Mesenchymal stem cell (in vitro differentiated cells and primary cell): ENCODE measurements around the gene GC.

Experiments used
- DNase-seq: peaks from one replicate; pipeline ENCODE4 v3.0.0-alpha.2; 2013
- H2AFZ ChIP-seq: one replicate; pipeline ENCODE4 v1.6.1; 2013; ENCODE audit warnings: low read depth, mild to moderate bottlenecking, control low read depth, inconsistent platforms, low read length, moderate library complexity
- H2AK5ac ChIP-seq: 2 replicates; pipeline ENCODE4 v1.6.1; 2013; ENCODE audit warnings: low read length, moderate library complexity, mild to moderate bottlenecking, inconsistent platforms; ENCODE audit not compliant: severe bottlenecking
- H2BK120ac ChIP-seq: one replicate; pipeline ENCODE4 v1.6.1; 2013; ENCODE audit warnings: low read depth, mild to moderate bottlenecking, inconsistent platforms, low read length, moderate library complexity
- H2BK12ac ChIP-seq, 2 experiments: one replicate each; pipeline ENCODE4 v1.6.1; 2013; ENCODE audit warnings: inconsistent platforms in 2 of 2, low read length in 2 of 2, mild to moderate bottlenecking in 2 of 2, moderate library complexity in 2 of 2, control low read depth in 1 of 2
- H2BK15ac ChIP-seq: one replicate; pipeline ENCODE4 v1.6.1; 2013; ENCODE audit warnings: mild to moderate bottlenecking, low read depth, inconsistent platforms; ENCODE audit not compliant: poor library complexity, severe bottlenecking
- H2BK5ac ChIP-seq: 2 replicates; pipeline ENCODE4 v1.6.1; 2013; ENCODE audit warnings: low read depth, mild to moderate bottlenecking, low read length, control low read depth, inconsistent platforms; ENCODE audit not compliant: poor library complexity, severe bottlenecking
- H3K14ac ChIP-seq, 2 experiments: one replicate each; pipeline ENCODE4 v1.6.1; 2013; ENCODE audit warnings: inconsistent platforms in 2 of 2, low read length in 2 of 2, control low read depth in 1 of 2, mild to moderate bottlenecking in 1 of 2, moderate library complexity in 1 of 2
- H3K18ac ChIP-seq, 2 experiments: one replicate each; pipeline ENCODE4 v1.6.1; 2013; ENCODE audit warnings: inconsistent platforms in 2 of 2, low read length in 2 of 2, control low read depth in 1 of 2, low read depth in 1 of 2, mild to moderate bottlenecking in 1 of 2
- H3K23ac ChIP-seq, 2 experiments: one replicate each; pipeline ENCODE4 v1.6.1; 2013; ENCODE audit warnings: inconsistent platforms in 2 of 2, low read length in 2 of 2, mild to moderate bottlenecking in 2 of 2, moderate library complexity in 2 of 2, control low read depth in 1 of 2
- H3K27ac ChIP-seq: 2 replicates; pipeline ENCODE4 v1.5.1; 2013; ENCODE audit warnings: mild to moderate bottlenecking, moderate library complexity, low read length, control low read depth, inconsistent platforms; ENCODE audit not compliant: poor library complexity, severe bottlenecking
- H3K27me3 ChIP-seq, 2 experiments: 2 replicates each; pipeline versions ENCODE4 v1.6.1 to v1.7.0; 2013; ENCODE audit warnings: low read length in 2 of 2, mild to moderate bottlenecking in 2 of 2, moderate library complexity in 2 of 2, control low read depth in 1 of 2, inconsistent platforms in 1 of 2; ENCODE audit not compliant: control insufficient read depth in 1 of 2, insufficient read depth in 1 of 2
- H3K36me3 ChIP-seq, 2 experiments: 2 replicates each; pipeline versions ENCODE4 v1.6.1 to v1.7.0; 2013; ENCODE audit warnings: low read length in 2 of 2, control low read depth in 1 of 2, inconsistent platforms in 1 of 2, low read depth in 1 of 2, mild to moderate bottlenecking in 1 of 2; ENCODE audit not compliant: insufficient read depth in 2 of 2, control insufficient read depth in 1 of 2
- H3K4ac ChIP-seq, 2 experiments: one replicate each; pipeline ENCODE4 v1.6.1; 2013; ENCODE audit warnings: inconsistent platforms in 2 of 2, low read length in 2 of 2, mild to moderate bottlenecking in 2 of 2, moderate library complexity in 2 of 2, control low read depth in 1 of 2, low read depth in 1 of 2
- H3K4me1 ChIP-seq: 2 replicates; pipeline ENCODE4 v1.6.1; 2013; ENCODE audit warnings: low read depth, low read length, control low read depth; ENCODE audit not compliant: control insufficient read depth, insufficient read depth
- H3K4me2 ChIP-seq: 2 replicates; pipeline ENCODE4 v1.6.1; 2013; ENCODE audit warnings: low read length, mild to moderate bottlenecking, inconsistent platforms; ENCODE audit not compliant: poor library complexity, severe bottlenecking
- H3K4me3 ChIP-seq, 2 experiments: 2 replicates each; pipeline versions ENCODE4 v1.5.1 to v1.7.0; 2013; ENCODE audit warnings: low read length in 2 of 2, mild to moderate bottlenecking in 2 of 2, control low read depth in 1 of 2, low read depth in 1 of 2; ENCODE audit not compliant: insufficient read depth in 1 of 2
- H3K79me1 ChIP-seq: replicated peaks from 2 replicates; pipeline ENCODE4 v1.6.1; 2013; ENCODE audit warnings: mild to moderate bottlenecking, control low read depth, low read length, inconsistent platforms; ENCODE audit not compliant: poor library complexity, severe bottlenecking
- H3K9ac ChIP-seq: 2 replicates; pipeline ENCODE4 v1.7.0; 2013; ENCODE audit warnings: mild to moderate bottlenecking, low read length, moderate library complexity
- H3K9me3 ChIP-seq: 2 replicates; pipeline ENCODE4 v1.7.0; 2013; ENCODE audit warnings: mild to moderate bottlenecking, low read length; ENCODE audit not compliant: control insufficient read depth
- H4K8ac ChIP-seq: one replicate; pipeline ENCODE4 v1.6.1; 2013; ENCODE audit warnings: inconsistent platforms, mild to moderate bottlenecking, low read length, moderate library complexity
- H4K91ac ChIP-seq: one replicate; pipeline ENCODE4 v1.6.1; 2013; ENCODE audit warnings: mild to moderate bottlenecking, low read length, inconsistent platforms
- WGBS: methylation state at CpG from one replicate; pipeline ENCODE4 v1.1.7; 2013; ENCODE audit warnings: mixed read lengths; 5-methylcytosine and 5-hydroxymethylcytosine counted together

GC gene

GRCh38 chr4:71711985-71712348, 71.9 kb downstream of the GC start:
- Histone ChIP-seq H3K14ac (no peak overlapping the region), H3K4me3 (no peak overlapping the region), H2BK120ac (no peak overlapping the region), H3K9me3 (no peaks in the 10 kb centered on the region), H3K27me3 (no peaks in the 10 kb centered on the region), H3K4me2 (no peak overlapping the region), H3K4ac (no peak overlapping the region), H3K79me1 (no peaks in the 10 kb centered on the region), H3K23ac (no peak overlapping the region), H3K9ac (no peak overlapping the region), H3K18ac (no peak overlapping the region), H3K36me3 (no peaks in the 10 kb centered on the region), H4K91ac (no peak overlapping the region), H2BK15ac (no peak overlapping the region), H4K8ac (no peak overlapping the region), H2AFZ (no peak overlapping the region), H3K27ac (no peak overlapping the region), H3K4me1 (no peaks in the 10 kb centered on the region), H2AK5ac (no peak overlapping the region), H2BK12ac (no peak overlapping the region), H2BK5ac (no peak overlapping the region)
- peak; percentile 31 for DNase-seq
- 60% methylated on average over 3 of the region's 3 CpGs for WGBS

GRCh38 chr4:71711044-71711984, 72.6 kb downstream of the GC start:
- Histone ChIP-seq H3K4me3 (no peak overlapping the region), H2AK5ac (no peak overlapping the region), H3K23ac (no peak overlapping the region), H2BK15ac (no peak overlapping the region), H3K4me1 (no peaks in the 10 kb centered on the region), H3K36me3 (no peaks in the 10 kb centered on the region), H3K18ac (no peak overlapping the region), H2BK12ac (no peak overlapping the region), H3K4me2 (no peak overlapping the region), H3K14ac (no peak overlapping the region), H3K27ac (no peak overlapping the region), H3K27me3 (no peaks in the 10 kb centered on the region), H3K9ac (no peak overlapping the region), H3K4ac (no peak overlapping the region), H2AFZ (no peak overlapping the region), H3K9me3 (no peaks in the 10 kb centered on the region), H4K91ac (no peak overlapping the region), H2BK5ac (no peak overlapping the region), H3K79me1 (no peaks in the 10 kb centered on the region), H2BK120ac (no peak overlapping the region), H4K8ac (no peak overlapping the region)
- no peak for DNase-seq
- WGBS, result 78% methylated on average over 2 of the region's 2 CpGs

- DNase-seq, result no peak
Observed at GRCh38 chr4:71709961-71710360, 73.9 kb downstream of the GC start.

GRCh38 chr4:71698141-71698540, 85.7 kb downstream of the GC start:
- no peak overlapping the region for H3K18ac ChIP-seq
- DNase-seq, result no peak
- H3K23ac ChIP-seq, result no peak overlapping the region
- no peak overlapping the region for H4K8ac ChIP-seq
- H2BK12ac ChIP-seq, result no peak overlapping the region
- H3K79me1 ChIP-seq, result no peaks in the 10 kb centered on the region
- H3K27me3 ChIP-seq, result no peaks in the 10 kb centered on the region
- no peak overlapping the region for H2AK5ac ChIP-seq
- no peak overlapping the region for H3K9ac ChIP-seq
- H4K91ac ChIP-seq, result no peak overlapping the region
- H2BK120ac ChIP-seq, result no peak overlapping the region
- H3K4me2 ChIP-seq, result no peak overlapping the region
- H3K4me1 ChIP-seq, result no peaks in the 10 kb centered on the region
- H2AFZ ChIP-seq, result no peak overlapping the region
- no peaks in the 10 kb centered on the region for H3K36me3 ChIP-seq
- H3K4ac ChIP-seq, result no peak overlapping the region
- H3K14ac ChIP-seq, result no peak overlapping the region
- H2BK5ac ChIP-seq, result no peak overlapping the region
- no peak overlapping the region for H3K4me3 ChIP-seq
- H2BK15ac ChIP-seq, result no peak overlapping the region
- WGBS, result 93% methylated on average over 2 of the region's 2 CpGs
- H3K9me3 ChIP-seq, result no peaks in the 10 kb centered on the region
- H3K27ac ChIP-seq, result no peak overlapping the region

More at GRCh38 chr4:71709961-71710360, 73.9 kb downstream of the GC start:
- no peak overlapping the region for H3K14ac ChIP-seq
- H2BK120ac ChIP-seq, result no peak overlapping the region
- H3K27ac ChIP-seq, result no peak overlapping the region
- no peak overlapping the region for H3K4me2 ChIP-seq
- no peaks in the 10 kb centered on the region for H3K9me3 ChIP-seq
- H2BK15ac ChIP-seq, result no peak overlapping the region
- no peaks in the 10 kb centered on the region for H3K36me3 ChIP-seq
- H4K91ac ChIP-seq, result no peak overlapping the region
- no peak overlapping the region for H2AFZ ChIP-seq
- H3K27me3 ChIP-seq, result no peaks in the 10 kb centered on the region
- no peak overlapping the region for H2BK12ac ChIP-seq
- no peak overlapping the region for H4K8ac ChIP-seq
- H3K9ac ChIP-seq, result no peak overlapping the region
- no peaks in the 10 kb centered on the region for H3K4me1 ChIP-seq
- WGBS, result 11% methylated on average over 1 of the region's 1 CpG
- no peaks in the 10 kb centered on the region for H3K79me1 ChIP-seq
- H3K4me3 ChIP-seq, result no peak overlapping the region
- no peak overlapping the region for H3K4ac ChIP-seq
- H3K18ac ChIP-seq, result no peak overlapping the region
- no peak overlapping the region for H2AK5ac ChIP-seq
- no peak overlapping the region for H3K23ac ChIP-seq
- H2BK5ac ChIP-seq, result no peak overlapping the region
